Activated naive CD4-positive, alpha-beta T cell treated with anti-CD3 and anti-CD28 coated beads, Interleukin-2, amount 50 U/mL, for 16 hours (primary cell): ENCODE measurements around the gene SYT7.
A peak's percentile ranks its signal among the peaks of the same experiment; 100 is the strongest.

ENCODE experiments used
- DNase-seq: peaks from one replicate; pipeline ENCODE4 v3.0.0-alpha.2; 2020

Gene SYT7

DNA sequence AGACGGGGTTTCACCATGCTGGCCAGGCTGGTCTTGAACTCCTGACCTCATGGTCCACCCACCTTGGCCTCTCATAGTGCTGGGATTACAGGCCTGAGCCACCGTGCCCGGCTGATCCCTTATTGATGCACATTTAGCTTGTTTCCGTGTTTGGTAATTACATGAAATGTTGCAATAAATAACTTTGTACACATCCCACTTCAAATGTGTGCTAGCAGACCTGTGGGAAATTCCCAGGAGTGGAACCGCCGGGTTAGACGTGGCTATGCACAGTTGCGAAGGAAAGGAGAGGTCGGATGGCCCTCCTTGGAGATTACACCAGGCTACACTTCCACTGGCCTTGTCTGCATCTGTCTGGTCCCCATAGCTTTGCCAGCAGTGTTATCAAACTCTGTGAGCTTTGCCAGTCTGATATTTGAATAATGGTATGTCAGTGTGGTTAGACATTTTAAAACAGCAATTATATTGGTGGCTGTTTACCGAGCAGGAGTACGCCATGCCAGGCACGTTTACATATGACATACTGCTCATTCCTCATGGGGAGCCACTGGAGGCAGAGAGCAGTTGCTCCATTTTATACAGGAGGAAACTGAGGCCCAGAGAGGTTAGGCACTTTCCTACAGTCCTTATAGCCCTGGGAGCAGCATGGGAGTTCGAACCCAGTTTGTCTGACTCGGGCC lies 27.2 kb upstream of the SYT7 start:
- no peak for DNase-seq

GRCh38 chr11:61607426-61607825 lies 26.6 kb upstream of the SYT7 start:
- DNase-seq, result no peak

DNA sequence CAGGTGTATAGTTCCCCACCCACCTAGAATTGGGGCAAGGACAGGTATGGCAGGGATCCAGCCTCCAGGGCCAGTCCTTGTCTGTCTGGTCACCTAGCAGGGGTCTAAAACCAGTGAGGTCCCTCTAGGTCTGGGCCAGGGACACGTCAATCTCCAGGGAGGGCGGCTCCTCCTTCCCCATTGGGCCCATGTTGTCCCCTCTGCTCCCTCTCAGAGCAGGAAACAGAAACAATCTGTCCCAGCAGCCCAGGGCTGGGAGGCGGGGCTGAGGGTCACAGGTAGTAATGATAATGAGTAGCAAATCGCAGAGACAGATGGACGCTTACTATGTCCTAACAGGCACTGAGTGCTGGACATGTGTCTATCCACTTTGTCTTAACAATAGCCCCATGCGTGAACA lies 22.8 kb upstream of the SYT7 start:
- no peak for DNase-seq

DNA sequence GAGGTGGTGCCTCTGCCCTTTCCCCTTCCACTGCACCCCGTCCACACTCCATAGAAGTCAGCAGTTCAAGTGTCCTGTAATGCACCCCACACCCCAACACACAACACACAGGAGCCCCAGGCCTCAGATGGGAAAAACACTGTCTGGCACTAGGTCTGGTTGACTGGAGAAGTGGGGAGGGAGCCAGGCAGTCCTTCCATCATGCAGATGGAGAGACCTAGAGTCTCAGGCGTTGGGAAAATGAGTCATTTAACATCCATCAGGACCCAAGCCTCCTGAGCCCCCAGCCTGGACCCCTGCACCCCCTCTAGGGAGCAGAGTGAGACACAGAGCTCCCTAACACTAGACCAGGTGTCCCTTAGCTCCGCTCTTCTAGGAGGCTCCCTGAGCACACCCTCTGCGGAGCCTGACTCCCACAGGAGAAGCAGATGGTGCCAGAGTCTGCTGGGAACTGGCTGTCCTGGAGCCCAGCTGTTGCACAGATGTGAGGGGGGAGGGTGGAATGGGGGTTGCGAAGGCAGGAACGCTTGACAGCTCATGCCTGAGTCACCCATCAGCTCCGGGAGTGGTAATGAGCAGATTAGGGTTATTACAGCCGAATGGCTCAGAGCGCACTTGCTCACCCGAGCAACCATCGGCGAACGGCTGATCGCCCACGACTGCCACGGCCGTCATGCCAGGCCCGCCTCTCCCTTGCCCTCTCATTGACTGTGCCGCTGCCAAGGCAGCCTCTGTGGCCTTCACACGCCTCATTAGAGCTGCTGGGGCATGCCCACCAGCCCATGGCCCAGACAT lies 22.1 kb upstream of the SYT7 start:
- DNase-seq, result no peak

GRCh38 chr11:61601512-61601911 lies 20.6 kb upstream of the SYT7 start:
- no peak for DNase-seq

DNA sequence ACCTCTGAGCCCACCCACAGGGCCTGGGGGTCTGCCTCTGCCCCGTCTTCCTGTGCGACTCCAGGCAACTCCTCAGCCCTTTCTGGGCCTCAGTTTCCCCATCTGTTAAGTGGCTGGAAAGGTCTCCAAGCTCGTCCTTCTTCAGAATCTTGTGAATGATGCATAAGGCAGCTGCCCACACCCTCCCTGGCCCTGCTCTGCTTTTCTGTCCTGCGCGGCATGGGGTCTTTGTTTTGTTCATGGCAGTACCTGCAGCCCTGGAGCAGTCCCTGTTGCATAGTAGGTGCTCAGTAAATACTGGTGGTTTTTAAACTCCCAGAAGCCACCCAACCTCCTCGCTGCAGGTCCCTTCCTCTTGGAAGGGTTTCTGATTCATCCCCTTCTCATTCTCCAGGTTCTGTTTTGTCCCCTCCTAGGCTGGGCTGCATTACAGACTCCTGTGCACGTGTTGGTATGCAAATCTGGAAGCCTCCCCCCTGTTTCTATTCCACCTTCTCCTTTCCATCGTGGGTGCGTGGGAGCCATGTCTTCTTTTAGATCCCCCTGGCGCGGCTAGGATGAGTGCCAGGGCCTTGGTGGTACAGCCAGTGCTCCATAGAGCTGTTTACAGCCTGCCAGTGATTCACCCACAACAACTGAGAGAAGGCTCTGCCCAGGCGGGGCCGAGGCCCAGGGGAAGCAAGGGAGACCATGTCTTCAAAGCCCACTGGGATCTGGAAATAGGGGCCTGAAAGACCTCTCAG lies 19.3 kb upstream of the SYT7 start:
- no peak for DNase-seq

DNA sequence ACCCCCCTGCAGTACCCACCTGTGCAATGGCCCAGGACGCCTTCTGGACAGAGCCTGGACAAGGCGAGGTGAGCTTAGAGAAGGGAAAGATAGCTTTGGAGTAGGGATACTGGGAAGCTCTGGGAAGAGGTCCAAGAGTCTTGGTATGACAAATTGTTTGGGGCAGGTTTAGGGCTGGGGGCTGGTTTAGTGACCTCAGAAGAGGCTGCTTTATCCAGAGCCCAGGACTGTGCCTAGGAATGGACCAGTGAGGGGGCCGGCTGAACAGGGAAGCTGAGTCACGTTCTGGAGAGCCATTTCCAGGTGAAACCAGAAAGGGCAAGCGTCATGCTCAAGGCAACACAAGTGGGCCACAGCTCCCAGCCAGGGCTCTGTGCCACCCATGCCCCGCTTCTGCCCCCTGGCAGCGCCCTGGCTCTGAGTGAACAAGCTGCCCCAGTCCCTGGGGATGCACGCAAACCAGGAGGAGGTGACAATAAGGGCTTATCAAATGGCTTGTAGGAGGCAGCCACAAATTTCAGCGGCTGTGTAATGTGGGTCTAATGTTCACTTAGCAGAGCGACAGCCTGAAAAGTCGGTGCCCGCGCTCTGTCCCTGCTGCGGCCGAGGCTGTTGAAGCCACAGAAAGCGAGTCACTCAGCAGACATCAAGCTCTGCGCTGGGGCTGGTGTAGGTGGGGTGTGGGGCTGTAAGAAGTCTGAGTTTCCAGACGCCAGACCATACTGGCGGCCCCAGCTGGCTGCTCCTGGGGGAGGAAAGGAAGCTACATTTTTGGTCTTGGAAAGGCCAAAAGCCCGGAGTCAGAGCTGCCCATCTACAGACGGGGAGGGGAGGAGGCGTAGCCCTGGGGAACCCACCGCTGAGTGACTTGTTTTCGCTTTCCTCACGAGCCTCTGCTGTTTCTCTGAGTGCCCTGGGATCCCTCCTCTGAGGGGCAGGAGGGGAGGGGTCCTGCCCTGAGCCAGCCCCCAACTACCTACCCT lies 18.3 kb upstream of the SYT7 start:
- no peak for DNase-seq

- DNase-seq, result no peak
These were observed 17.5 kb upstream of the SYT7 start for GRCh38 chr11:61598374-61598773.

DNA sequence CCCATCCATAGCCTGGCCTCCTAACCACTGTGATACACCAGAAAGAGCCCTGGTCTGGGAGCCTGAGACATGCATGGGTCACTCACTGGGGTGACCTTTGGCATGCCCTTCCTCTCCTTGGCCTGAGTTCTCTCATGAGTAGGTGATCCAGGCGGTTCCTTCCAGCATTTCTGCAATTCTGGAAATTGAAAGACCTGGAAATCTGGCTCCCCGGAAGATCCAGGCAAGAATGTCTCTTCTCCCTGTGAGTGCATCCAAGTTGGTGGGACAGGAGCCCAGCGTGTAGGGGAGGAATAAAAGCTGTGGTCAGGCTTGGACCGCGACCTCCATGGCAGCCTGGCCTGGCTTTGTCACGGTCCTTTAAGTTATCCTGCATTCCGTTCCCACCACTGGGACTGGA lies 16.1 kb upstream of the SYT7 start:
- DNase-seq, result no peak

GRCh38 chr11:61596542-61596941 lies 15.7 kb upstream of the SYT7 start:
- DNase-seq, result no peak

- DNase-seq, result no peak
These were observed 14.0 kb upstream of the SYT7 start for GRCh38 chr11:61594907-61595257.

DNA sequence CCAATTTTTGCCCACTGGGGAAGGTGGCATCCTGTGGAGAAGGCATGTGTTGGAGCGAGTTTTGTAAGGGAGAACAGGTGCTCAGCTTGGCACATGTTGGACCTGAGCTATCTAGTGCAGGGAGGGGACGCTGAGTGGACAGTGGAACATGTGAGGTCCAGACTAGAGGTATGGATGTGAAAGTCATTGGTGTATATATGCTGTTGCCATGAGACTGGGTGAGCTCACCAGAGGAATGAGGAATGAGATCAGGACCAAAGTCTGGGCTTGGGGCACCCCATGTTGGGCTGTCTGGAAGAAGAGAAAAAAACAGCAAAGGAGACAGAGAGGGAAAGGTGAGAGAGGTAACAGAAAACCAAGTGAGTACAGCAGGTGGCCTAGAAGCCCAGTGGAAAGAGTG lies 12.3 kb upstream of the SYT7 start:
- DNase-seq, result no peak

- no peak for DNase-seq
These were observed 11.3 kb upstream of the SYT7 start for GRCh38 chr11:61592176-61592575.

- DNase-seq, result no peak
These were observed 9.1 kb upstream of the SYT7 start for GRCh38 chr11:61589961-61590360.

DNA sequence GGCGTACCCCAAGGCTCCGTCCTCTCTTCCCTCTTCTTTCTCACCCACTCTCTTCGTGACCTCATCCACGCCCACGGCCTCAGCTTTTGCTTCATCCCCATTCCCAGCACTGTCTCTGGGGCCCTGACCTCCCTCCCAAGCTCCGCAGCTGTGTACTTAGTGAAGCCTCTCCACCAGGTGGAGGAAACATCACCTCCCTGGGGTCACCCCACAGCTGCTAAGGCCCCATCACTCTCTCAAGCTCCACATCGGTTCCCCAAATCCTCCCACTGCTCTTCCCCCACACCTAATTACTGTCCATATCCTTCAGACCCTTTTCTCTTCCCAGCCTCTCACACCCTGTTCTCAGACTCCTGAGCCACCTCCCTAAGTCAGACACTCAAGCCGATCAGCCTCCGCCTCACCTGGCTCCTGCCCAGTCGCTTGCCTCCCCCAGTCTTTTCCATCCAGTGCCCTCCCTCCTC lies 7.9 kb upstream of the SYT7 start:
- no peak for DNase-seq

DNA sequence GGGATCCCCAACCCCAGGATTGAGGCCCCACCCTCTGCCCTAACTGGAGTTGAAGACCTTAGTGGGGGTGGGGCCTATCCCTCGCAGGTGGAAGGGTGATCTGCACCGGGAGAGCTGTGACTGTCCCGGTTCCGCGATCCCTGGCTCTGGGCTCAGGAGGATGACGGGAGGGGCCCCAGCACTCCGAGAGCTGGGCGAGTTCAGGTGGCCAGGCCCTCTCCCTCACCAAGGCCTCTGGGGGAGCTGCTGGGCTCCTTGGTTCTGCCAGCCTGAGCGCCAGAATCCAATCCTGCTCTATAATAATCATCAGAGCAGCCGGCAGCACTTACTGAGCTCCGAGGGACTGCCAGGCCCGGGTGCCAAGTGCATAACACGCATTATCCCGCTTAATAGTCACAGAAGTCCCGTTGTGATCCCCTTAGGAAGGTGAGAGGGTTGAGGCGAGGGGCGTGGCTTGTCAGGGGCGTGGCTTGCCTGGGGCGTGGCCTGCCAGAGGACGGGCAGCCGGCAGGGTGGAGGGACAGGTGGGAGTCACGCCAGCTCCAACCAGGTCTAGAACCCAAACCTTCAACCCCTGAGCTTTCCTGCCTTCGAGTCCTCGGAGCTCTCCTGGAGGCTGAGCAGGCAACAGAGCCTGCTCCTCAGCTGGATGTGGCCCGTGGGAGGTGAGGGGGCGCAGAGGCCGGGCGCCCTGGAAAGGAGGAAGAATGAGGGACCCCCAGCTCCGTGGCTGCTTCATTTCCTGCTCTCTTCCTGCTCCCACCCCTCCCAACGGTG lies 7.3 kb upstream of the SYT7 start:
- peak; percentile 73 for DNase-seq

DNA sequence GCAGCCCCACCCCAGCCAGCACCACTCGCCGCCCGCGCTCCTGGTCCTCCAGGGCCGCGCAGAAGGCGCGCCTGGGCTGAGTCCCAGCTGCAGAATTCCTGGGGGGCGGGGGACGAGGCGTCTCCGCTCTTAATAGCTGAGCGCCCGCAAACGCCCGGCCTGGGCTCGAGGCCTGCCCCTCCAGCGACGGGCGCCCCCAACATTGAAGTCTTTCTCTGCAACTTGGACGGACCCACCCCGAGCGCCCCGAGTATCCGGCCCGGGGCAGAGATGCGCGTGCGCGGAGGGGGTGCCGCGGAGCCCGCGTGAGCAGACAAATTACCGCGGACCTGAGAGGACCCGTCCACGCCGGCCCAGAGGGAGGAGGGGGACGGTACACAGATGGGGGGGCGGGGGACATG lies 6.7 kb upstream of the SYT7 start:
- DNase-seq, result peak; percentile 53

- DNase-seq, result no peak
These were observed 6.0 kb upstream of the SYT7 start for GRCh38 chr11:61586792-61587430.

- DNase-seq, result no peak
These were observed 4.2 kb upstream of the SYT7 start for GRCh38 chr11:61585115-61585514.

DNA sequence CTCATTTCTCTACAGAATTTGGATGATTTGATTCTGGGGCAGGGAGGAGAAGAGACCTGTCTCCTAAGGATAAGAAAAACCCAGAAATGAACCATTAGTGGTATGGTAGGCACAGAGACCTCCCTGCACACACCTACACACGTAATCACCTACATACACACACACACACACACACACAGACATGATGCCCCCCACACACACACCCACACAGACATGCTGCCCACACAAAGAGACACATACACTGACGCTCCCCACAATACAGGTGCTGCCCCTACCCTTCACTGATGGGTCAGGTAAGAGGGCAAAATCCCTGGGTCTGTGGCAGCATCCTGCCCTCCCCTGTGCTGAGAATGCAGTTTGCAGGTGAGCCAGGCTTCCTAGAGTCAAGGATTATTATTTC lies 1.1 kb upstream of the SYT7 start:
- DNase-seq, result no peak

GRCh38 chr11:61580271-61580888 lies 496 bp downstream of the SYT7 start:
- DNase-seq, result no peak
